GM12864 (cell line): ENCODE measurements around the gene VWA3A.

Source experiments
- DNase-seq: peaks from one replicate; pipeline ENCODE4 v3.0.0-alpha.2; 2011; ENCODE audit warnings: low read depth
- H3K4me3 ChIP-seq: 2 replicates; pipeline ENCODE4 v1.5.1; 2011; ENCODE audit warnings: mild to moderate bottlenecking, low read depth, low read length, control low read depth
- TF ChIP-seq, protein P1 (sequence below): IDR thresholded peaks from 2 replicates; pipeline ENCODE4 v1.5.1; 2011; ENCODE audit warnings: low read depth, mild to moderate bottlenecking, moderate library complexity, low read length, control low read depth, inconsistent platforms; ENCODE audit errors: missing control alignments

The VWA3A gene

DNA sequence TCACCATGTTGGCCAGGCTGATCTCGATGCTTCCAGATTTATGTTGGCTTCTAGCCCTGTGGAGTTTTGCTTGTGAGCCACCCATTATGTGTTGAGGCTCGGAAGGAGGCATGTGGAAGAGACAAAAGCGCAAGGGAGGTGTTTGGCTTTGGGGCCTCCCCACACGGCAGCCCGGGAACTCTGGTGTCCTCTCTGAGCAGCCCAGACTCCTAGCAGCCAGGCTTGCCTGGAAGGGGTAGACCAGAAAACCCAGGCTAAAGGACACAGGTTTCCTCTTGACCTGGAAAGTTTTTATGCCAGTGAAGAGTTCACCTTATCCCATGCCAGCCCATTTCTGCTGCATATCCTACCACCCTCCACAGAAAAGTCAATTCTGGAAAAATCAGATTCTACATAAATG lies 91.0 kb downstream of the VWA3A start:
- TF ChIP-seq, protein P1, sequence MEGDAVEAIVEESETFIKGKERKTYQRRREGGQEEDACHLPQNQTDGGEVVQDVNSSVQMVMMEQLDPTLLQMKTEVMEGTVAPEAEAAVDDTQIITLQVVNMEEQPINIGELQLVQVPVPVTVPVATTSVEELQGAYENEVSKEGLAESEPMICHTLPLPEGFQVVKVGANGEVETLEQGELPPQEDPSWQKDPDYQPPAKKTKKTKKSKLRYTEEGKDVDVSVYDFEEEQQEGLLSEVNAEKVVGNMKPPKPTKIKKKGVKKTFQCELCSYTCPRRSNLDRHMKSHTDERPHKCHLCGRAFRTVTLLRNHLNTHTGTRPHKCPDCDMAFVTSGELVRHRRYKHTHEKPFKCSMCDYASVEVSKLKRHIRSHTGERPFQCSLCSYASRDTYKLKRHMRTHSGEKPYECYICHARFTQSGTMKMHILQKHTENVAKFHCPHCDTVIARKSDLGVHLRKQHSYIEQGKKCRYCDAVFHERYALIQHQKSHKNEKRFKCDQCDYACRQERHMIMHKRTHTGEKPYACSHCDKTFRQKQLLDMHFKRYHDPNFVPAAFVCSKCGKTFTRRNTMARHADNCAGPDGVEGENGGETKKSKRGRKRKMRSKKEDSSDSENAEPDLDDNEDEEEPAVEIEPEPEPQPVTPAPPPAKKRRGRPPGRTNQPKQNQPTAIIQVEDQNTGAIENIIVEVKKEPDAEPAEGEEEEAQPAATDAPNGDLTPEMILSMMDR = no peak
- H3K4me3 ChIP-seq = no peak overlapping the region
- DNase-seq = no peak

DNA sequence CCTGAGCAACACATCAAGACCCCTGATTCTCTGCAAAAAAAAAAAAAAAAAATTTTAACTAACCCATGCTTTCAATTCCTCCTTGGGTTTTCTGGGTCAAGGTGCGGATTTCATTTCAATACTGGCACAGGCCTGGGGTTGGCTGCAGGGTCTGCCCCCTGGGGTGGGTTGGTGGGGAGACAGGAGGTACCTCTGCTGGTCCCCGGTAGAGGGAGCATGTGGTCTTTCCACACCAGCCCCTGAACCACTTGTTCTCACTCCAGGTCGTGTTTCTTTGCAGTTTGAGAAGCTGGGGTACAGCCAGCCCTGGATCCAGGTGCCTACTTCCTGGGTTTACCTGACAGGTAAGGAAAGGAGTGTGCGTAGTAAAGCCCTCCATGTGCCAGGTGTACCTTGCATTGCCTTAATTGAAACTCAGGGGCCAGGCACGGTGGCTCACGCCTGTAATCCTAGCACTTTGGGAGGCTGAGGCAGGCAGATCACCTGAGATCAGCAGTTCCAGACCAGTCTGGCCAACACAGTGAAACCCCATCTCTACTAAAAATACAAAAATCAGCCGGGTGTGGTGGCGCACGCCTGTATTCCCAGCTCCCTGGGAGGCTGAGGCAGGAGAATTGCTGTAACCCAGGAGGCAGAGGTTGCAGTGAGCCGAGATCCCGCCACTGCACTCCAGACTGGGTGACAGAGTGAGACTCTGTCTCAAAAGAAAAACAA lies 91.7 kb downstream of the VWA3A start:
- no peak overlapping the region for H3K4me3 ChIP-seq
- TF ChIP-seq, protein P1 = peak; percentile 68
- no peak for DNase-seq

DNA sequence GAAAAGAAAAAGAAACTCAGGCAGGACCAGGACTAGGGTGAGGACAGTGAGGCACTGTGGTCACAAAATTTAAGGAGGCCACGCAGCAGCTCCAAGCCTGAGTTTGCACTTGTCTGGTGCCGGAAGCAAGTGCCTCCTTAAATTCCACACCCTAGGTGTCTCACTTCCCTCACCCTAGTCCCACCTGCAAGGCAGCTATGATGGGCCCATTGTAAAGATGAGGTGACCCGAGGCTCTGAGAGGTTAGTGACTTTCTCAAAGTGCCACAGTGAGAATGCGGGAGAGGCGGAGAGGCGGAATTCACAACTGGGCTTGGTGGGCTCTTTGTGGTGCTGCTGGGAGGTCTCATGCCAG lies 92.3 kb downstream of the VWA3A start:
- no peak overlapping the region for H3K4me3 ChIP-seq
- TF ChIP-seq, protein P1 = no peak
- DNase-seq = no peak

DNA sequence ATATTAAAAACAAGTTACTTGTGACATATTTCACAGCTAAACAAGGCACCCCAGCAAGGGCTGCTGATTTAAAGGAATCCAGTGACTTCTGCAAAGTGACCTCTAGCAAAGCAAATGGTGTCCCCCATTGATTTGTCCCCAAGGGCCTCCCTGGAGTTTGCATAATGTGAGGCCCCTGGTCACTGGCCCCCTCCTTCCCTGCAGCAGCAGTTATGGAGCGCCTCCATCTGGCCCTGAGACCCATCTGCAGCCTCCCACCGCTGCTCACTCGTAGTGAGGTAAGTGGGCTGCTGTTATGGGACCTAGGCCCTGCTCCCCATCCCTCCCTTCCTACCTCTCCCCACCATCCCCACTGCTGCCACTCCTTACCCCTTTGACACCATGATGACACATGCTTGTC lies 94.2 kb downstream of the VWA3A start:
- no peak overlapping the region for H3K4me3 ChIP-seq
- TF ChIP-seq, protein P1 = peak; percentile 27
- DNase-seq = no peak

DNA sequence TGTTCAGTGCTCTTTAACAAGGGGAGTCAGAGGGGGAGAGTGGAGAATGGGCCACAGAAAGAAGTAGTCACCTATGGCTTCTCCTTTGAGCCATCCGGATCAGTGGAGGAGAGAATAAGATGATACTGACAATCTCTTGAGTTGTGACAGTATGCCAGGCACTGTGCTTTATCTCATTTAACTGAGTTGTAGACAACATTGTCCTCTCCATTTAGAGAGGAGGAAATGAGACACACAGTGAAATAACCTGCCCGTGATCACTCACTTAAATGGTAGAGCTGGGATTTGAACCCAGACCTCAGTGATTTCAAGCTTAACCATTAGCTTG lies 95.9 kb downstream of the VWA3A start:
- no peak overlapping the region for H3K4me3 ChIP-seq
- TF ChIP-seq, protein P1 = no peak
- no peak for DNase-seq

DNA sequence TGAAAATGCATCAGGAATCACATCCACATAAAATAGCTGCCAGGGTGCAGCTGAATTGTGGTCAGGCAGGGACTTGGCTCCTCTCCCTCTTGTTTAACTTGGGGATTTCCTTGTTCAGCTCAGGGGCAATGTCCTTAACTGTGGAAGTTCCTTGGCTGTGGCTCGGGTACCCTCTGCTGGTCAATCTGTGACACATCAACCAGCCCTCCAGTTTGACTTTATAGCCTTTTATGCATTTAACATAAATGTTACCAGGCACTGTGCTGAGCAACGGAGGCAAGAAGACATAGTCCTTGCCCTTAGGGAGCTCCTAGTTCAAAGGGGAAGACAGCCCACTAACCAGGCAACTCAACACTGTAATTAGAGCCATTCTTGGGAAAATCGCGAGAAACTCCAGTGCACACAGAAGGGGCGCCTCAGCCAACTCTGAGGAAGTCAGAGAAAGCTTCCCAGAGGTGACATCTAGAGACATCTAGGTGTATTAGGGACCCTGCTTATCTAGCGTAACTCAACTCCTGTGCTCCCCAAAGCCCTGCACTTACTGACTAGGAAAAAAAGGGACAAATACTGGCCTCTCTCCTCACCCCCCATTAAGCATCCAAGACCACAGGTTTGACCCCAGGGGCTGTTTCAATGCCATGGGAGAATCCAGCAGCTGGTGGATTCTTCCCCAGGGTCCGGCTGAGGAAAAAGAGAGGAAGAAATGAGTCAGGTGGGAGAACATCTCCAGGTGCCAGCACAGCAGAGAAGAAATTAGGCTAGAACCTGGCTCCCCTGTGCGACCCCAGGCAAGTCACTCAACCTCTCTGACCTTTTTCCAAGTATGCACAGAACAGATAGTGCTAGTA lies 96.5 kb downstream of the VWA3A start:
- H3K4me3 ChIP-seq = no peak overlapping the region
- TF ChIP-seq, protein P1 = peak; percentile 90
- DNase-seq = no peak
